VCaP (cell line): ENCODE results near the gene ATXN10.

Source experiments
- H3K27ac ChIP-seq: fragments of 450-650 bp; 2 replicates; pipeline ENCODE4 v1.5.1; 2017
- CTCF ChIP-seq: fragments of 450-650 bp; conservative IDR thresholded peaks from 2 replicates; pipeline ENCODE4 v1.5.1; 2017; ENCODE audit warnings: mild to moderate bottlenecking, moderate library complexity

The ATXN10 gene

GRCh38 chr22:45890351-45890635 is 218.7 kb downstream of the ATXN10 start:
- TF ChIP-seq CTCF, result no peak
- no peak overlapping the region for H3K27ac ChIP-seq

DNA sequence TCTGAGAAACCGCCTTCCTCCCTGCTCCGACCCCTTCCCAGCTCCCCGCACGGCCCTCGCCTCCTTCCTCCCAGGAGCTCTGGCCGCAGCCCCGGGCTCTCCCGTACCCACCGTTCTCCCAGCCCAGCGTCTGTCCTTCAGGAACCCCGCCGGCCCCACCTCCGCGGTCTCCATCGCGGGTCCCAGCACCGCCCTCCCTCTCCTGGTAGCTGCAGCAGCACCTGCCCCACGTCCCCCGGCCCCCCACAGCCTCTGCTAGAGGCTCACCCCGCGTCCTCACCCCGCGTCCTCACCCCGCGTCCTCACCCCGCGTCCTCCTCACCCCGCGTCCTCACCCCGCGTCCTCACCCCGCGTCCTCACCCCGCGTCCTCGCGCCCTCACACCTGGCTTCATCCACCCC is 219.4 kb downstream of the ATXN10 start:
- TF ChIP-seq CTCF, result no peak

GRCh38 chr22:45891471-45891995 is 219.9 kb downstream of the ATXN10 start:
- no peak for TF ChIP-seq CTCF
- no peak overlapping the region for H3K27ac ChIP-seq

More for the DNA sequence above, 219.4 kb downstream of the ATXN10 start:
- no peak overlapping the region for H3K27ac ChIP-seq

GRCh38 chr22:45891996-45892621 is 220.5 kb downstream of the ATXN10 start:
- no peak overlapping the region for H3K27ac ChIP-seq
- no peak for TF ChIP-seq CTCF

- H3K27ac ChIP-seq, result no peak overlapping the region
- no peak for TF ChIP-seq CTCF
Observed at GRCh38 chr22:45892681-45893461, 221.2 kb downstream of the ATXN10 start.

GRCh38 chr22:45893516-45893915 is 221.9 kb downstream of the ATXN10 start:
- H3K27ac ChIP-seq, result no peak overlapping the region
- TF ChIP-seq CTCF, result no peak
